ENCODE measurements around the gene SPATA9. TPM values are rescaled to one million over a fixed set of nuclear protein-coding genes. Genes with fewer than 3 reads are reported as not detected.
"Not testable (repeated sequence)": the region's sequence is repeated elsewhere in the genome, so short reads cannot be mapped to it uniquely, and the experiment has no call there.

SPATA9 gene
- total RNA-seq, 2 donors from 2014 or later = 0.37 to 0.40 TPM

GRCh38 chr5:95713960-95714710 lies 31.3 kb upstream of the SPATA9 start:
- Histone ChIP-seq H3K9me3 (no peaks in the 10 kb centered on the region), H3K4me1 (peaks cover 8% of the 10 kb centered on the region), H3K36me3 (no peaks in the 10 kb centered on the region), H3K27ac (no peak overlapping the region), H3K9ac (ENCODE audit: low read depth in 2 of 2, low read length in 2 of 2) (no peak overlapping the region), H3K27me3 (no peaks in the 10 kb centered on the region), H3K4me3 (no peak overlapping the region)
- no peak for TF ChIP-seq CTCF (IDR thresholded peaks at IDR 0.05)
- no peak for DNase-seq
- intact Hi-C loops (cut with DNase I) = no loop called here

GRCh38 chr5:95713246-95713645 lies 30.5 kb upstream of the SPATA9 start:
- H3K36me3 ChIP-seq; DNase-seq; H3K4me3 ChIP-seq; H3K9ac ChIP-seq (ENCODE audit: low read depth in 2 of 2, low read length in 2 of 2); H3K4me1 ChIP-seq; H3K9me3 ChIP-seq; H3K27me3 ChIP-seq; H3K27ac ChIP-seq; intact Hi-C loops (cut with DNase I): not testable (repeated sequence)

GRCh38 chr5:95712347-95712958 lies 29.7 kb upstream of the SPATA9 start:
- no peaks in the 10 kb centered on the region for H3K4me1 ChIP-seq
- no peak overlapping the region for H3K9ac ChIP-seq (ENCODE audit: low read depth in 2 of 2, low read length in 2 of 2)
- TF ChIP-seq CTCF (IDR thresholded peaks at IDR 0.05) = no peak
- H3K27ac ChIP-seq = no peak overlapping the region
- intact Hi-C loops (cut with DNase I) = no loop called here
- H3K36me3 ChIP-seq = no peaks in the 10 kb centered on the region
- H3K9me3 ChIP-seq = no peaks in the 10 kb centered on the region
- no peak for DNase-seq
- no peaks in the 10 kb centered on the region for H3K27me3 ChIP-seq
- H3K4me3 ChIP-seq = no peak overlapping the region

GRCh38 chr5:95711501-95712346 lies 28.9 kb upstream of the SPATA9 start:
- H3K27me3 ChIP-seq = no peaks in the 10 kb centered on the region
- no peak for DNase-seq
- H3K4me1 ChIP-seq = no peaks in the 10 kb centered on the region
- intact Hi-C loops (cut with DNase I) = no loop called here
- no peak overlapping the region for H3K9ac ChIP-seq (ENCODE audit: low read depth in 2 of 2, low read length in 2 of 2)
- no peaks in the 10 kb centered on the region for H3K9me3 ChIP-seq
- no peak overlapping the region for H3K27ac ChIP-seq
- no peak overlapping the region for H3K4me3 ChIP-seq
- no peak for TF ChIP-seq CTCF (IDR thresholded peaks at IDR 0.05)
- no peaks in the 10 kb centered on the region for H3K36me3 ChIP-seq

- intact Hi-C loops (cut with DNase I); H3K4me1 ChIP-seq; H3K36me3 ChIP-seq; H3K27ac ChIP-seq; DNase-seq; H3K9ac ChIP-seq (ENCODE audit: low read depth in 2 of 2, low read length in 2 of 2); H3K27me3 ChIP-seq; H3K9me3 ChIP-seq; H3K4me3 ChIP-seq: not testable (repeated sequence)
Measured at GRCh38 chr5:95710651-95711500, 28.1 kb upstream of the SPATA9 start.
